Stimulated activated CD8-positive, alpha-beta memory T cell treated with anti-CD3 and anti-CD28 coated beads, Interleukin-7, amount 100 ng/mL, for 4 hours (primary cell): Measurements from ENCODE around the gene BTBD16.

Experiments used
- DNase-seq, 2 donors: peaks; one replicate each; pipeline ENCODE4 v3.0.0-alpha.2; 2020; ENCODE audit warnings: low read depth in 2 of 2

BTBD16 gene

DNA sequence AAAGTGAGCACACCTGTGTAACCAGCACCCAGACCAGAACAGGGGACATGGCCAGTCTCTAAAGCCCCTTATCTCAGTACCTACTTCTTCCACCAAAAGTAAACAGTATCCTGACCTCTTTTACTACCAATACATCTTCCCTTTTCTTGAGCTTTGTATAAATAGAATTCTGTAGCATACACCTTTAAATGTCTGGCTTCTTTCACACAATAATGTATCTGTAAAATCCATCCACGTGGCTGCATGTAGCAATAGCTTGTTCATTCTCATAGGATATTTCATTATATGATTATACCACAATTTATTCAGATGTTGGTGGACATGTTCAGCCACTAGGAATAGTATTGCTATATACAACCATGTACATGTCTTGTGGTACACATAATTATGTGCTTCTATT lies 40.6 kb downstream of the BTBD16 start:
- DNase-seq = no peak

DNA sequence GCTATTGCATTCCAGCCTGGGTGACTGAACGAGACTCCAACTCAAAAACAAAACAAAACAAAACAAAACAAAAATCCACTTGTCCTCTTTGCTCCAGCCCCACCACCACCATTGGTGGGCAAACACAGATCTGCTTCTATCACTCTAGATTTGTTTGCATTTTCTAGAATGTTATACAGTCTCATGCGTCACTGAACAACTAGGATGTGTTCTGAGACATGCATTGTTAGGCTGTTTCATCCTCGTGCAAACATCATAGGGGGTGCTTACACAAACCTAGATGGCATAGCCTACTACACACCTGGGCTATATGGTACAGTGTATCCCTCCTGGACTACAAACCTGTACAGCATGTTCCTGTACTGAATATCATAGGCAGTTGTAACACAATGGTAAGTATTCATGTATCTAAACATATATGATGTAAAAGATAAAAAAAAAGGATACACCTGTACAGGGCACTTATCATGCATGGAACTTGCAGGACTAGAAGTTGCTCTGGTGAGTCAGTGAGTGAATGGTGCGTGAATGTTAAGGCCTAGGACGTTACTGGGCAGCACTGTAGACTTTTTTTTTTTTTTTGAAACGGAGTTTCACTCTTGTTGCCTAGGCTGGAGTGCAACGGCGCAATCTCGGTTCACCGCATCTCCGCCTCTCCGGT lies 45.3 kb downstream of the BTBD16 start:
- no peak for DNase-seq

DNA sequence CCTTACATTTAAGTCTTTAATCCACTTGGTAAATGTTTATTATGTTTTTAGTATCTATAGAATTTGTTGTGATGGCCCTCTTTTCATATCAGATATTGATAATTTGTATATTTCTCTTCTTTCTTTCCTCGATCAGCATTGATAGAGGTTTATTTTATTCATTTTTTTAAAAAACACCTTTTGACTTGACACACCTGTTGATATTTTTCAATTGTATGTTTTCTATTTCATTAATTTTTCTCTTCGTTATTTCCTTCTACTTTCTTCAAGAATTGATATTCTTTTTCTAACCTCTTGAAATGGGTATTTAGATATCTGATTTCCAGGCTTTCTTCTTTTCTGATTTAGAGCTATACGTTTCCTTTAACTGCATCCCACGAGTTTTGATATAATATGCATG lies 50.9 kb downstream of the BTBD16 start:
- DNase-seq = no peak

DNA sequence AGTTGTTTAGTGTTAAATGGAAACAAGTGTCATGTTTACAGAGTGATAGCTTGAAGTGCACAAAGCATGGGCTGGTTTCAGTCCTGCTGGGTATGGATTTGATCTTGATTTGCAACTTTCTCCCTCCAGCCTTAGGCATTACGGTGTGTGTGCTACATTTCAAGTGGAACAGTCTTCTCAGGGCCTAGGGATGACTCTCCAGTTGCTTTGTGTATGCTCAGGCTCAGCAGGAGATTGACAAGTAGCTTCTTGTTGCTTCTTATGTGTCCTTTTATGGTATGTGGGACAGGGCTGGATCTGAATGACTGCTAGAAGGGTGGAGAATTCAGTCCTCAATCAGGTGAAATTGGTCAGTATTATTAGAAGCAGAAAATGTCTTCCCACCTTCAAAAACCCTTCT lies 52.1 kb downstream of the BTBD16 start:
- no peak for DNase-seq

DNA sequence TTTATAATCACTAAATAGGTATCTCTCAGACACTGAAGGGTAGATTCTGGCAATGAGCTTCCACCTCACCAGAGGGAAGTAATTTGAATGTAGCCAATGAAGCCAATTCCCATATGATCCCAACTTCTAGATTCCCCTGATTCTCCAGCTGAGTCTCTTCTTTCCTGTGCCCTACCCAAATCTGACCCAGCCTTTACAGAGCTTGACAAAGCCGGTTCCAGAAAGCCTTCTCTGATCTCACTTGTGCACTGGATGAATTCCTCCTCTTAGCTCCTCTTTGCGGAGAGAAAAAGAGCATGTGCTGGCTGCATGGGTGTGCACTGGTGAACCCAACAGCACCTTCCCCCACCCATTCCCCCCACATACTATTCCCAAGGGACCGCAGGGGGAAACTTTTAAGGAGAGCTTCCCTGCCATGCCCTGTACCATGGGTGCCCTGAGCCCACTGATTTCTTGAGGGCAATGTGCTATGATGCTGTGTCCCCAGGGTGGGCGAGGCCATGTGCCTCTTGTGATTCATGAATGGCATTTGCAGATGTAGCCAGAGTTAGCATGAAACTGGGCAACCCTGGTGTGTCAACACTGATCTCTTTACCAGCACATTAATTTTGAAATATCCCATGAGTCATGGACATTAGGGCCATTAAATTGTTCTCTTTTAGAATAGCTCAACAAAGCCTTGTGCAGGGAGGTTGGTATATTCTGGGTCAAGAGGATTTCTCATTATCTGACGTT lies 53.0 kb downstream of the BTBD16 start:
- DNase-seq = no peak

DNA sequence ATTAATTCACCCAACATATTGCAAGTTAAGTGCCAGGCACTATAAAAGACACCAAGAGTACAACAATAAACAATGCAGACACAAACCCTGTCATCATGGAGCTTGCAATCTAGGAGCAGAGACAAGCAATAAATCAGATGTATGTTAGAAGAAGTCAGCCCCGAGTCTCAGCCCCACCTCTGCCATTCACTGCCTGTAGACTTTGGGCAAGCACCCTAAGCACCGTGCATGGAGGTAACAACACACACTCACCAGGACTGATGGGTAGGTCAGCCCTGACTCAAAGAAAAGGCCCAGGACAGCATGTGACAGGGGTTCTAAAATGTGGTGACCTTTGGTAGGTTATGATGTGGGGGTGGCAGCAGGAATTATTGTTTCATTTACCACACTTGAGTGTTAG lies 54.1 kb downstream of the BTBD16 start:
- DNase-seq = no peak

DNA sequence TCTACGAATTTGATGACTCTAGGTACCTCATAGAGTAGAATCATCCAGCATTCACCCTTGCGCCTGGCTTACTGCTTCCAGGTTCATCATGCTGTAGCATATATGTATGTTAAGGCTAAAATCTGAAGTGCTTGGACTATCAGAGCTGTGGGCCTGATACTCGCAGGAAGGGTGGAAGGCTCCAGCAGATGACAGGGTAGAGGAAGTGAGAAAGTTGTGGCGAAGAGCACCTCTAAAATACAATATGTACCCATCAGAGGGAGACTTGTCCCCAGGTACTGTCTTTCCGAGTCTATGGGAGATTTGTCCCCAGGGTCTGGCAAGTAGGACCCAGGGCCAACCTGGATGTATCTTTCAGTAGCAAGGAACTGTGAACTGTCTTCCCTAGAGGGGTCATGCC lies 55.3 kb downstream of the BTBD16 start:
- DNase-seq = no peak

DNA sequence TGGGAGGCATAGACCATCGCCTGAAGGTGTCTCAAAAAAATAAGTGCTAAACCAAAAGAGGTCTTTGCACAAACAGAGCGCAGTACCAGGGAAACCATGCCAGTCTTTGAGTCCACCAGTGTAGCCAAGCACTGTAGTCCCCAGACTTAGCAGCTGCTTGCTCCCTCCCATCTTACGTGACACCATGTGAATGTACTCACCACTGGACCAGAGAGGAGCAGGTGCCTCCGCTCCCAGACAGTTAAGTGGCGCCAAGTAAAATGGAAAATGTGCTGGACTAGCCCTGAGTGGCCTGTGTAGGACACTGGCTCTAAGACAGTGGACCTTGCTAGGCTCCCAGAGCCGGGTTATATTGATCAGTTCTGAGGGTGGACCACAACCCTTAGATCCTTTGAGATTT lies 55.7 kb downstream of the BTBD16 start:
- no peak for DNase-seq

DNA sequence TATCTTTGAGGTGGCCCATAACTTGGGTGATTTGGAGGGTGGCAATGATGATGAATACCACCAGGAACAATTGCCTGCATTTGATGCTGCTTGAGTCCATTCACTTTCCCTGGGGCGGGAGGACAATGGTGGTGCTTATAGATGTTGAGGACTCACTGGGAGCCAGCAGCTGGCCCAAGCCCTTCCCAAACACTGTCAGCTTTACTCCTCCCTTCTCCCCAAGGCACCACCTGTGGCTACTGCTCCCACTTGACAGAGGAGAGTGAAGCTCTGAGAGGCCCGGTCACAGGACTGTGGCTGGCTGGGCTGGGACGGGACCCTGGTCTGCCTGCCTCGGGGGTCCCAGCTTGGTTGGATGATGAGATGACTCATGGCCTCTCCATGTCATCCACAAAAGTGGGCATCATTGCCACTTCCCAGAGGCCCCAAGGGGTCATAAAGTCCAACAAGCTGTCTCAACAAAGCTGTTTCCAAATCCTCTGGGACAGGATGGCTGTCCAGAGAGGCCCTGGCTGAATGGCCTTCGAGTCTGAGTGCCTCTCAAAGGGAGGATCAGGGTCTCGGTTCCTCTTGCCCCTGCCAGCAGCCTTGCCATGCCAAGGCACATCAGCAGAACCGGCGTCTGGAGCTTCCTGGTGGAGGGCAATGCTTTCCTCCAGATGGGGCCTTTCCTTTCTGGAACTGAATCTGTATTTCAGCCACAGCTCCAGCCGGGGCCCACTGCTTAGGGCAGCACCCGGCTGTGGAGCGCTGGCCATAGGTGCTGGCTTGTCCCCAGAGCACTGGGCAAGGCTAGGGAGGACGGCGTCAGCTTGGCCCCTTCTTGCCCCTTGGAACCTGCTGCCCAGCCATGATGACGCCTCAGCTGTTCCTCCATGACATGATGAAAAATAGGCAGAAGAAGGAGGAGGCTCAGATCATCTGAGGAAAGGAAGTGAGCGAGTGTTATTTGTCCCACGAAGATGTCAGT lies 56.4 kb downstream of the BTBD16 start:
- no peak for DNase-seq

DNA sequence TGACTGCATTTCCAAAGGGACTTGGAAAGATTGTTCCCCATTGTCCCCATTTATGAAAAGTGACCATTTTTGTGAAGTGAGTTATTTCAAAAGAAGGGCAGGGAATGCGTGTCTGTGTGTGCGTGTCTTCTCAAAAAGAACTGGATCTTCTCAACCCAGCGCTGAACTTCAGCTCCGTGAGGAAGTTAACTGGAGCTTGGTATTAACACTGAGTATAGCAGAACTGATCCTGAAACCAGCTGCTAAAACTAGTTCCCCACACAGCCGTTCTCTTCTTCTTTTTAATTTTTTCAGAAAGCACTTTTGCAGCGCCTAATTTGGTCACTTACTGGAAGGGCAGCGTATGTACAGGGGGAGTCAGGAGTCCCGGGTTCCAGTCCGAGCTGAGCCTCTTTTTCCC lies 57.6 kb downstream of the BTBD16 start:
- DNase-seq = no peak

DNA sequence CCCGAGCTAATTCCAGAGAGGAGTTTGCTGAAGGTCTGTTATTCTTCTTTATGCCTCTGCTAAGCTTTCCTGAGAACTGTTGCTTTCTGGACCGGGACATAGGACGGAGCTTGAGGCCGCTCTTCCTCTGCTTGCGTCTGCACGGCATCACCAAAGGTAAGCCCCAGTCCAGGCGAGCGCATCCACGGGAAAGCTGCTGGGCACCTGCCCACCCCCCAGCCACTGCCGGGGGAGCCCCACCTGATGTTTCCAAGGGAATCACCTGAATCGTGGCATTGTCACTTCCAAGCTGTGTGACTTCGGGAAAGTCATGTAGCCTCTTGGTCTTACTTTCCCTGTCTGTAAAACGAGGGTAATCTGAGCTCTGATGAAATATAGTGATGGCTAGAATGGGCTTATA lies 58.3 kb downstream of the BTBD16 start:
- no peak for DNase-seq

DNA sequence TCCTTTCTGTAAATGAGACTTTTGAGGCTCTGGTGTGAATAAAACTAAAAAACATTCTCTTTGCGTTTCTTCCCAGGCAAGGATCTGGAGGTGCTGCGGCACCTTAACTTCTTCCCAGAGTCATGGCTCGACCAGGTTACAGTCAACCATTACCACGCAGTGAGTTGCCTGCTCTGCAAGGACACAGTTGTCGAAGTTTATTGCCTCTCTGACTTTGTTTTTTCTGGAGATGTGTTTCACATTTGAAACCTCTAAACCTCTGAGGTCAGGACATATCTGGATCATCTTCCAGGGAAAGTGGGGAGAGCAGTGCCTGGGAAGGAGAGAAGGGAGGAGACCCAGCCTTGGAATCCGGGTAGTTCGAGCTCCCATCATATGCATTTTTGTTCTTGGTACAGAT lies 60.0 kb downstream of the BTBD16 start:
- no peak for DNase-seq

DNA sequence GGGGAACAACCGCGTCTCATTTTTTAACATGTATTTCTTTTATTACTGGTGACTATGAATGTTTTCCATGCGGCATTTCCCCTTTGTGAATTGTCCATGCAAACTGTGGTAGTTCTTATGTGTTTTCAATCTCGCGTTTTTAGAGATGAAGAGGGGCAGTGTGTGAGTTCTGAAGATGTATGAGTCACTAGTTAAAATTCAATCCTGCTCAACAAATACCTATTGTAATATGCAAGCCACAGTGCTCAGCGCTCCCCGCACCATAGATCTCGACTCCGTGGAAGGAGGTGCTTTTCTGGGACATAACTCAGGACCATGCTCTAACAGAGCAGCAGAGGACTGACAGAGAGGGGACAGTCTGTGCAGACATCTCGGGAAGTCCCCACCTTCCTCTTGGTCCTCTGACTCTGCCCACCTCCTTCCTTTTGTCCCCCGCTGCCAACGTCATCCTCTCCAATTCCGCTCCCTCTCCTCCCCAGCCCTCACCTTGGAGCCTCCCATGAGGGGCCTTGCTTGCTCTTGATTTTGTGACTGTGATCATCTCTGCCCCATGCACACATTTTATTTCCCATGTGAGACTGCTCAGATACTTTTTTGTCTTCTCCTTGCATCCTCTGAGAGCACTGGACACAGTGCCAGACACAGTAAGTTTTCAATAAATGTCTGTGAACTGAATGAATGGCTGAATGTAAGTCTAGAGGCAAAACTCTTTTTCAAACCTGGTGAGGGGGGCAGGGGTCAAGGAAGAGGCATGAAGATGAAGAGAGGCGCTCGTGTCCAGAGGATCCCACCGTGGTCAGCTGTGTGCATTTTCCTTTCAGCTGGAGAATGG lies 60.7 kb downstream of the BTBD16 start:
- no peak for DNase-seq

DNA sequence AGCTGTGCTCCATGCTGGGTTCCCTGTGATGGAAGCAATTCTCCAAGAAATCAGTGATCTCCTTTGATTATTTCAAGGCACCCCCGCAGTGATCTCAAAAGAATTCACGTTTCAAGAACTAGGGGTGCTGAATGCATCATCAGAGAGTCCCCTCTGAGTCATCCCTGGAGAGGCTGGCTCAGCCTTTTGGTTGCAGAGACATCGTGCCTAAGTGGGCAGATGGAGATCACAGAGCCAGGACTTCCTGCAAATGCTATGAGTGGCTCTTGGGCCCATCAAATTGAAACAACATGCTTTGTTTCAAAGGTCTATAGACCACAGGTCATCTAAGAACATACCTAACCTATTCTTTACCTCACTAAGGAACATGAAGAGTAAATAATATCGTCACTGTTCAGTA lies 61.9 kb downstream of the BTBD16 start:
- no peak for DNase-seq

DNA sequence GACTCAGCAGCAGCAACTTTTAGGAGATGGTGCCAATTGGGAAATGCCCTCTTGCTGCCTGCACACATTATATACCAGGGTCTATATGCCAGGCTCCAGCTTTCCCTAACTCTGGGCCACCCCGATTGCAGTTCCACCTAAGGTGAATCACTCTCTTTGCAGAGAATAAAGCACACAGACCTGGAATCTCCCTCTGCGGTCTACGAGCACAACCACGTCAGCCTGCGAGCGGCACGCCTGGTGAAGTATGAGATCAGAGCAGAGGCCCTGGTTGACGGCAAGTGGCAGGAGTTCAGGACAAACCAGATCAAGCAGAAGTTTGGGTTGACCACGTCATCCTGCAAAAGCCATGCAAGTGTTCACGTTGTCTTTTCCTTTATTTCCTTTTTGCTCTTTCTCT lies 65.2 kb downstream of the BTBD16 start:
- DNase-seq = no peak

DNA sequence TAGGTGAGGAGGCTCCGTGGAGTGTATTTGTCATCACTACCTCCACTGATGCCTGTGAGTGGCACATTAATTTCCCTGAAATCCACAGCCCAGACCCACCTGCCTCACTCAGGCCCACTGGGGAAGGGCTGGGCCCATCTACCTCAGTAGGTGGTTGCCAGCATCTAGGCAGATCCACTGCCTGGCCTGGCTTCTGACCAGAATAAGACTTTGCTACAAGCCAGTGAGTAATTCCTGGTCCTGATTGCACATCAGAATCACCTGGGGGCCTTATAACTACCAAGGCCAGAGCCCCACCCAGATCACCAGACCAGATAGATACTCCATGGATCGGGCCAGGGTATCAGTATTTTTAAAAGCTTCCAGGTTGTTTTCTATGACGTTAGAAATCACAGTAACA lies 65.9 kb downstream of the BTBD16 start:
- no peak for DNase-seq

DNA sequence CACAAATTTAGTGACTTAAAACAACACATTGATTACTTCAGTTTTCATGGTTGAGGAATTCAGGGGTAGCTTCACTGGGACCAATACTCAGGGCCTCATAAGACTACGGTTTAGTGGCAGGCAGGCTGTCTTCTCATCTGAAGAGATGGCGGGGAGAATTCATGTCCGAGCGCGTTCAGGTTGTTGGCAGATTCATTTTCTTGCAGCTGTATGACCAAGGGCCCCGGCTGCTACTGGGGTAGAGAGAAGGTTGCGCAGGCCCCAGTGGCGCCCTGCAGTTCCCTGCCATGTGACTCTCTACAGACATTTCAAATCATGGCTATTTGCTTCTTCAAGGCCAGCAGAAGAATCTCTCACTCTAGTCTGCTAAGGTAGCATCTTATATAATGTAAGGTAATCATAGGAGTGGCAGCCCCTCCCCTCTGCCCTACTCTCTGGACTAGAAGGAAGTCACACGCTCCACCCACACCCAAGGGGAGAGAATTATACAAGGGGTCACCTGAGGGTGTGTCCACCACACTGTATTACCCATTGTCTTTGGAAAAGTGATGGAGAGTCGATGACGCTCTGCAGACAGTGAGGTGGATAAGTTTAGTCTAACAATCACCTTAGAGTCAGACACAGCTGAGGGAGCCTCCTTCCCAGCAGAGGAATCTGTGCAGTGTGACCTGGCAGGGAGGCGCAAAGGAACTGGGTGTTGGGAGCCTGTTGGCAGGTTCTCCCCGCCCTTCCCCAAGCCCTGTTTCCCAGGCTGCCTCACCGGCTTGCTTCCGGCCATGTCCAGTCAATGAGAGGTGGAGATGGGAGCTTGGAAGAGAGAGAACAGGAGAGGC lies 67.7 kb downstream of the BTBD16 start:
- no peak for DNase-seq

DNA sequence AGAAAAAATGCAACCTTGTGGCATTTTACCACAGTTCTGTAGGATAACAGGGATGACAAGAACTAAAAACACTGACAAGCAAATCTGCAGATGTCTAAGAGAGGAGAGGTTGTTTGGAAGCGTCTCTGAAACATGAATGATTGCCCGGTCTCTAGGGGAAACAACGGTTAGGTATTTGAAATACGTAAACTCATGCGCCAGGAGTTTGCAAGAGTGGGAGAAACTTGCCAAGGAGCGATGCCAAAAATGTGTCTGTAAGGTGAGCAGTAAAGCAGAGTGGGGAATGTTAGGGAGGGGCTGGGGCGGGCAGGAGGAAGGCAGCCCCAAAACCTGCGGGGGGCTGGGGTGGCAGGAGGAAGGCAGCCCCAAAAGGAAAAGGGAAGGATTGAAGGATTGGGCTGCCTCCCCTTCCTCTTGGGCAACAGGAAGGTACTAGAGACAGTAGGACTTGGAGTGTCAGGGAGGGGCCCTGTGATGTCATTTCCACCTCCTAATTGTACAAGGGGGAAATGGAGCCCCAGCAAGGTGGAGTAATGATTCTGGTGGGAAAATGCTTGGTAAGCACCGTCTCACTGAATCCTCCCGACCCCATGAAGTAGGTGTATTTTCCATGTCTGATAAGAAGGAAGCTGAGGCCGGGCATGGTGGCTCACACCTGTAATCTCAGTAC lies 70.2 kb downstream of the BTBD16 start:
- no peak for DNase-seq

DNA sequence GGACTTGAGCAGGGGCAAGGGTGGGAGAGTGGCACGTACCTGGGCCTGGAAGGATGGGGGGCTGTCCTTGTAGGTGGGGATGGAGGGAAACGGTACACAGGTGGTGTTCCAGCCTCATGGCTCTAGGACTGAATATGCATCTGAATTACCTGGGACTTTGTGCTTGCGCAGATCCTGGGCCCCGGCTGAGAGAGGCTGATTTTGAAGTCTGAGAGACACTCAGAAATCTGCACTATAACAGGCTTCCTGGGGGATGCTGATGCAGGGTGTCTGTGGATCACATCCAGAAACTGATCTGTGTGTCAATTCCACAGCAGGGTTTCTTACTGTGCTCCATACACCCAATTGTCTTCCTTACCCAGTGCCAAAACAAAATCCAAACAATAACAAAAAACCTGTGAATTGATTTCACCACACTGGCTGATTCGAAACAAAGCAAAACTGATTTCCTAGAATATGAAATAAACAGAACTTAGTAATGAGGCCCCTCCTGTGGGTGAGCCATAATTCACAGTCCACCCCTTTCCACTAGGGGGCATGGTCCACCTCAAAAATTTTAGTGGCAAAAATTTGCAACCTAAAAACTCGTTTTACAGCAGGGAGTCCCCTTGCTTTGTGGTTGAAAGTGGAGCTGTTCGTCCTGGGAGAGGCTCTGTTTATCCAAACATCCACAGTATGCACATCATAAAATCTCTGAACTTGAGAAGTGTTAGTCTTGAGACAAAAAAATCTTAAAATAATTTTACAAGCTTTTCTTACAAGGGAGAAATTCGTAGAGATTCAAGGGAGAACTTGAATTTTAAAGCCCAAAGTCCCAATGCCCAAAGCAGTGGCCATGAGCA lies 71.4 kb downstream of the BTBD16 start:
- peak; percentile 23 to 47 for DNase-seq
